ENCODE data around the gene HCAR3.

The HCAR3 gene

DNA sequence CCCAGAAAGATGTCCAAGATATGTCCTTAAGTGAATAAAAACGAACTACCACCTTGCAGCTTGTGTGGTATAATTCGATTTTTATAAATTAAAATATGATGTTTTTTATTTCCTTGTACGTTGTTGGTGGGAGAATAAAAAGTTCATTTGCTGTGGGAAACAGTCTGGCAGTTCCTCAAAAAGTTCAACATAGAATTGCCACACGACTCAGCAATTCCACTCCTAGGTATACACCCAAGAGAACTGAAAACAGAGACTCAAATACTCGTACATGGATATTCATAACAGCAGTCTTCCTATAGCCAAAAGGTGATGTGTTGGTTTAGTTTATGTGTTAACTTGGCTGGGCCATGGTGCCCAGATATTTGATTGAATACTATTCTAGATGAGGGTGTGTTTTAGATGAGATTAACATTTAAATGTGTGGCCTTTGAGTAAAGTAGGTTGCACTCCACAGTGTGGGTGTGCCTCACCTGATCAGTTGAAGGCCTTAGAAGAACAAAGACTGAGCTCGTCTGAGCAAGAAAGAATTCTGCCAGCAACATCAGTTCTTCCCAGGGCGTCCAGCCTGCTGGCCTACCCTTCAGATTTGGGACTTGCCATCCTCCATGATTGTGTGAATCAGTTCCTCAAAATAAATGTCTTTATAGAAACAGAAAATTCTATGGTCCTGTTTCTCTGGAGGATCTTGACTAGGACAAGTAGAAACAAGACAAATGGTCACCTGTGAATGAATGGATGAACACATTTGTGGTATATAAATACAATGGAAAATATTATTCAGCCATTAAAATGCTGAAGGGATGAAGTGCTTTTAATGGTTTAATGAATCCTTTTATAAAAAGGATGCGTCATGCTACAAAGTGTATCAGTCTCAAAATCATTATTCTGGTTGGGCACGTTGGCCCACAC, 30.9 kb upstream of the HCAR3 start:
- no peak overlapping the region for H3K9ac ChIP-seq
- H4K20me1 ChIP-seq = no peaks in the 10 kb centered on the region
- H3K9me3 ChIP-seq (replicated peaks in 1 of 11) = no peaks in the 10 kb centered on the region
- no peaks in the 10 kb centered on the region for H3K36me3 ChIP-seq
- H3K27me3 ChIP-seq = no peaks in the 10 kb centered on the region
- H3K4me2 ChIP-seq = peak overlapping the region in 3 of 11 experiments; percentile 18 to 67 (median 36); a peak in 6 of 22 replicates
- H3K4me1 ChIP-seq = peaks cover 6 to 65% (median 12%) of the 10 kb centered on the region in 10 experiments; a peak in 16 of 20 replicates
- TF ChIP-seq Cebpa-rat (IDR thresholded peaks at IDR 0.05) = no peak
- peak overlapping the region in 3 of 11 experiments; percentile 4 to 23 (median 22); a peak in 2 of 22 replicates for H3K27ac ChIP-seq
- no peak overlapping the region for H3K4me3 ChIP-seq

DNA sequence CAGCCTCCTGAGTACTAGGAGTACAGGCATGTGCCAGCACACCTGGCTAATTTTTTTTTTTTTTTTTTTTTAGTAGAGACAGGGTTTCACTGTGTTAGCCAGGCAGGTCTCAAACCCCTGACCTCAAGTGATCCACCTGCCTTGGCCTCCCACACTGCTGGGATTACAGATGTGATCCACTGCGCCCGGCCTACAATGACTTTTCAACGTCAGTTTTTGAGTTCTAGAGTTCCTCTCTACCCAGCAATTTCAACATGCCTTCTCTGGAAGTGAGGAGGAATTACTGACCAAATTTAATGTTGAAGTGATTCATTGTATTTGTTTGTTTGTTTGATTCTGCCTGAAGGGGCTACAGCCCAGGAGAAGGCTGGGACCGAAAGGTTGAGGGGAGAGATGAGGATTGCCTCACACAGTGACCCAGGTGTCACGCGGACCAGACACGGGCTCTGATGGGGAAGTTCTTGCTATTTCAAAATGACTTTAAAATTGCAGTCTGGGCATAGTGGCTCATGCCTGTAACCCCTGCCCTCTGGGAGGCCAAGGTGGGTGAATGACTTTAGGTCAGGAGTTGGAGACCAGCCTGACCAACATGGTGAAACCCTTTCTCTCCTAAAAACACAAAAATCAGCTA, 27.4 kb upstream of the HCAR3 start:
- no peak overlapping the region for H3K4me3 ChIP-seq
- no peaks in the 10 kb centered on the region for H4K20me1 ChIP-seq
- TF ChIP-seq Cebpa-rat (IDR thresholded peaks at IDR 0.05) = no peak
- H3K4me2 ChIP-seq = peak overlapping the region in 2 of 11 experiments; percentile 59 to 72; a peak in 4 of 22 replicates
- H3K36me3 ChIP-seq = no peaks in the 10 kb centered on the region
- no peaks in the 10 kb centered on the region for H3K27me3 ChIP-seq
- H3K27ac ChIP-seq = no peak overlapping the region
- no peak overlapping the region for H3K9ac ChIP-seq
- no peaks in the 10 kb centered on the region for H3K9me3 ChIP-seq (replicated peaks in 1 of 11)
- H3K4me1 ChIP-seq = peaks cover 0 to 52% (median 7%) of the 10 kb centered on the region in 10 experiments; a peak in 11 of 20 replicates

- Histone ChIP-seq H3K27ac (no peak overlapping the region), H3K4me3 (no peak overlapping the region), H3K4me2 (no peak overlapping the region), H3K9ac (no peak overlapping the region), H3K27me3 (no peaks in the 10 kb centered on the region), H3K36me3 (no peaks in the 10 kb centered on the region), H3K9me3 (replicated peaks in 1 of 11) (peaks cover 0 to 8% (median 0%) of the 10 kb centered on the region in 11 experiments; a peak in 5 of 22 replicates), H3K4me1 (peaks cover 7 to 38% (median 17%) of the 10 kb centered on the region in 10 experiments), H4K20me1 (no peaks in the 10 kb centered on the region)
- TF ChIP-seq Cebpa-rat (IDR thresholded peaks at IDR 0.05) = peak in 4 of 11 experiments; percentile 33 to 84 (median 60); a peak in 8 of 22 replicates
These were observed 23.7 kb upstream of the HCAR3 start for GRCh38 chr12:122740351-122740750.

GRCh38 chr12:122738571-122738970, 22.0 kb upstream of the HCAR3 start:
- no peak overlapping the region for H3K4me3 ChIP-seq
- no peaks in the 10 kb centered on the region for H4K20me1 ChIP-seq
- peaks cover 14 to 33% (median 25%) of the 10 kb centered on the region in 10 experiments for H3K4me1 ChIP-seq
- peak overlapping the region in 9 of 11 experiments; percentile 5 to 53 (median 32); a peak in 12 of 22 replicates for H3K4me2 ChIP-seq
- no peaks in the 10 kb centered on the region for H3K27me3 ChIP-seq
- H3K36me3 ChIP-seq = no peaks in the 10 kb centered on the region
- no peak overlapping the region for H3K27ac ChIP-seq
- H3K9me3 ChIP-seq (replicated peaks in 1 of 11) = peaks cover 0 to 8% (median 0%) of the 10 kb centered on the region in 11 experiments; a peak in 5 of 22 replicates
- H3K9ac ChIP-seq = no peak overlapping the region
- no peak for TF ChIP-seq Cebpa-rat (IDR thresholded peaks at IDR 0.05)

DNA sequence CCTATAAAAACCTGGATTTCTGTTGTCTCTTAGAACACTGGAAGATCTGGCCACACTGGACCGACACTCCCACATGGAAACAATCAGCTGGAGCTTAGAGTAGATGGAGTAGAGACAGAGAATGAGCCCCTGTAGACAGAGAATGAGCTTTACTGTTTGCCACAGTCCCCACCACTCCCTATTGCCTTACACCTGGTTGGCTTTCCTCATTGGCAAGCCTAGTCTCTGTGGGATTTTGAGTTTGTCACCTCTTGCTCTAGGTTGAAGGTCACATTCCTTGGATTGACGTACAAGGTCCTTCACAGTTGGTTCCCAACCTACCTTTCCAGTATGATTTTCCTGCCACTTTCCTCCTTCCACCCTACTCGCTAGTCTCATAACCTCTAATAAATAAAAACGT, 16.0 kb upstream of the HCAR3 start:
- Histone ChIP-seq H3K4me2 (peak overlapping the region in 10 of 11 experiments; percentile 31 to 88 (median 62); a peak in 18 of 22 replicates), H3K4me1 (peaks cover 11 to 68% (median 40%) of the 10 kb centered on the region in 10 experiments), H3K9ac (peak overlapping the region in 2 of 11 experiments; percentile 21 to 51; a peak in 3 of 22 replicates), H4K20me1 (no peaks in the 10 kb centered on the region), H3K27me3 (no peaks in the 10 kb centered on the region), H3K9me3 (replicated peaks in 1 of 11) (peaks cover 0 to 8% (median 0%) of the 10 kb centered on the region in 11 experiments; a peak in 5 of 22 replicates), H3K36me3 (no peaks in the 10 kb centered on the region), H3K27ac (peak overlapping the region in 5 of 11 experiments; percentile 37 to 71 (median 39); a peak in 10 of 22 replicates), H3K4me3 (no peak overlapping the region)
- TF ChIP-seq Cebpa-rat (IDR thresholded peaks at IDR 0.05) = no peak

GRCh38 chr12:122732170-122732569, 15.6 kb upstream of the HCAR3 start:
- H3K4me1 ChIP-seq = peaks cover 11 to 72% (median 39%) of the 10 kb centered on the region in 10 experiments
- no peaks in the 10 kb centered on the region for H3K36me3 ChIP-seq
- H3K27ac ChIP-seq = peak overlapping the region in 4 of 11 experiments; percentile 38 to 71 (median 49); a peak in 9 of 22 replicates
- H3K4me3 ChIP-seq = no peak overlapping the region
- peak overlapping the region in 3 of 11 experiments; percentile 21 to 51 (median 26); a peak in 3 of 22 replicates for H3K9ac ChIP-seq
- TF ChIP-seq Cebpa-rat (IDR thresholded peaks at IDR 0.05) = no peak
- no peaks in the 10 kb centered on the region for H4K20me1 ChIP-seq
- peak overlapping the region; percentile 26 to 88 (median 59); a peak in 20 of 22 replicates for H3K4me2 ChIP-seq
- H3K27me3 ChIP-seq = no peaks in the 10 kb centered on the region
- peaks cover 0 to 8% (median 0%) of the 10 kb centered on the region in 11 experiments; a peak in 5 of 22 replicates for H3K9me3 ChIP-seq (replicated peaks in 1 of 11)

DNA sequence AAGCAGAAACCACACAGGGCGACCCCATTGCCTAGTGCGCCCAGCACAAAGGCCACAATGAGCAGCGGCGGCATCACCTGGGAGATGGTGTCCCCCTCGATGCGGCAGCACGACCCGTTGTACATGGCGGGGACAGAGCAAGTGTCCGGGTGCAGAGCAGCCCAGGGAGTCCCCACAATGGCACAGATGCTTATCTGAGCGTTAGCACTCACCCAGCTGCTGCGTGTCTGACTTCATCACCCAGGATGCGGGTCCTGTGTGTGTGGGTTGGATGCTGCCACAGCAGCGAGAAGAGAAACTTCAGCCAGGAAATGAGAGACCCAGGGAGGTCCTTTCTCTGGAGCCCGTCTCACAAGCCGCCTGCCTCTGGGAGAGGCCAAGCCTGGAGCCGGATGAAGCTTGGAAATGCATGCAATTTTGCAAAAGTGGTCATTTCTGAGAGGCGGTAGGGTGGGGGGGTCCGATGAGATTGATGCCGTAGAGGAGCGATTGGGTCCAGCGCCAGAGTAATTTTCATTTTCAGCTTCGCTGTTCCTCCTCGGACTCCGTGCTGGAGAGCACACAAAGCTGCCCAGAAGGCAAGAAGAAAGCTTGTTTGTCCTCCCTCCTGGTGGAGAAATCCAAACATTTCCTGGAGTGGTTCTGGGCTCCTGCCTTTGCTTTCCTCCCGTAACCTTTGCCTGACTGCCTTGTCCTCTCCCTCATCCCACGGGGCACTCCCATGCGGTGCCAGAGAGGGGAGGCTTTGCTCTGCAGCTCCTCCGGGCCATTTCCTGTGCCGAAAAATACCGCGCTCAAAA, 13.8 kb upstream of the HCAR3 start, which contains the start of gene HCAR1:
HCAR1 (minus strand) TSS at position 630 of the 800 bp plus-strand sequence; CDS start at position 125, 505 bp downstream.
- Histone ChIP-seq H4K20me1 (no peaks in the 10 kb centered on the region), H3K4me2 (peak within 1 kb of the TSS in 6 of 11 experiments; percentile 59 to 94 (median 74); a peak in 12 of 22 replicates), H3K9me3 (replicated peaks in 1 of 11) (no peaks in the 10 kb centered on the region), H3K36me3 (no peaks in the 10 kb centered on the region), H3K27ac (peak within 1 kb of the TSS in 5 of 11 experiments; percentile 17 to 71 (median 39); a peak in 9 of 22 replicates), H3K4me1 (peaks cover 23 to 89% (median 53%) of the 10 kb centered on the region in 10 experiments), H3K27me3 (no peaks in the 10 kb centered on the region), H3K9ac (peak within 1 kb of the TSS in 1 of 11 experiments; percentile 7; a peak in 3 of 22 replicates), H3K4me3 (no peak within 1 kb of the TSS)
- no peak for TF ChIP-seq Cebpa-rat (IDR thresholded peaks at IDR 0.05)
